ENCODE results near the gene MPC1L.
"Not testable (repeated sequence)": the region's sequence is repeated elsewhere in the genome, so short reads cannot be mapped to it uniquely, and the experiment has no call there.

MPC1L gene

GRCh38 chrX:40623139-40623536, at the start of gene MPC1L:
Gene MPC1L, plus strand, starts transcription at chrX:40623428. Its CDS starts 138 bp downstream, at chrX:40623566.
- DNase-seq: no peak

- DNase-seq: peak; percentile 44
Observed at GRCh38 chrX:40573763-40574162, 49.5 kb upstream of the MPC1L start.

GRCh38 chrX:40575411-40575810, 47.8 kb upstream of the MPC1L start:
- not testable (repeated sequence) for DNase-seq

GRCh38 chrX:40576291-40576690, 46.9 kb upstream of the MPC1L start:
- no peak for DNase-seq

- no peak for DNase-seq
Observed at GRCh38 chrX:40578039-40578695, 45.1 kb upstream of the MPC1L start.

- no peak for DNase-seq
Observed at GRCh38 chrX:40579141-40579540, 44.1 kb upstream of the MPC1L start.

- no peak for DNase-seq
Observed at GRCh38 chrX:40579900-40580536, 43.2 kb upstream of the MPC1L start.

GRCh38 chrX:40580537-40581335, 42.5 kb upstream of the MPC1L start, which contains the start of gene ATP6AP2:
Gene ATP6AP2, plus strand, starts transcription at chrX:40580970. Its CDS starts 96 bp downstream, at chrX:40581066.
- DNase-seq: peak; percentile 89

GRCh38 chrX:40581336-40581920, 41.8 kb upstream of the MPC1L start:
- peak; percentile 9 for DNase-seq

- not testable (repeated sequence) for DNase-seq
Observed at GRCh38 chrX:40582178-40582577, 41.0 kb upstream of the MPC1L start.

GRCh38 chrX:40582811-40583210, 40.4 kb upstream of the MPC1L start:
- DNase-seq: no peak

GRCh38 chrX:40587623-40588022, 35.6 kb upstream of the MPC1L start:
- DNase-seq: not testable (repeated sequence)

- DNase-seq: peak; percentile 42
Observed at GRCh38 chrX:40589616-40590321, 33.5 kb upstream of the MPC1L start.

- no peak for DNase-seq
Observed at GRCh38 chrX:40603446-40603845, 19.8 kb upstream of the MPC1L start.

GRCh38 chrX:40607381-40607780, 15.8 kb upstream of the MPC1L start:
- no peak for DNase-seq

- no peak for DNase-seq
Observed at GRCh38 chrX:40612511-40612910, 10.7 kb upstream of the MPC1L start.

- DNase-seq: no peak
Observed at GRCh38 chrX:40615976-40616375, 7.3 kb upstream of the MPC1L start.

GRCh38 chrX:40617566-40617965, 5.7 kb upstream of the MPC1L start:
- DNase-seq: no peak

- no peak for DNase-seq
Observed at GRCh38 chrX:40622479-40623138, 619 bp upstream of the MPC1L start.

- DNase-seq: no peak
Observed at GRCh38 chrX:40623665-40624064, 437 bp downstream of the MPC1L start.

- DNase-seq: no peak
Observed at GRCh38 chrX:40625294-40625693, 2.1 kb downstream of the MPC1L start.

GRCh38 chrX:40628506-40628905, 5.3 kb downstream of the MPC1L start:
- DNase-seq: no peak

Measured in CD4-positive, alpha-beta T cell treated with Interleukin-17A for 4 hours (primary cell).